Ramos (cell line): ENCODE results near the gene YTHDF1.

Source experiments
- in situ Hi-C: fragments of 300-500 bp; cut with MboI; formaldehyde crosslinking; loops from one replicate; pipeline ENCODE4 v1.14.3; 2022; ENCODE audit warnings: low sequenced_read_pairs; ENCODE audit not compliant: unreplicated experiment

Gene YTHDF1

DNA sequence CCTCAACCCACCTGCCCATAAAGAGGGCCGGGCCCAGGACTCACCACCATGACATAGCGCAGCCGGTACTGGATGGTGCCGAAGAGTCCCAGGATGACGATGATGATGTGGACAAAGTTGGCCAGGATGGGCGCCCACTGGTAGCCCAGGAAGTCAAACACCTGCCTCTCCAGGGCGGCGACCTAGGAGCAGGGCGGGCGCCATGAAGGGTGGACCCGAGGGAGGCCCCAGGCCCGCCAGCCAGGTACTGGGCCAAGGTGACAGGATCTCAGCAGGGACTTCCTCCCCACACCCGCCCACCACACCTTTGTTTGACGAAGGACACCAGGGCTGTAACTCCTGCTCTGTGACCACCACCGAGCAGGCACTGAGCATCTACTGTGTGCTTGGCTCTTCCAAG, 34.0 kb upstream of the YTHDF1 start:
- in situ Hi-C loops, result no loop called here

GRCh38 chr20:63248835-63249591, 33.1 kb upstream of the YTHDF1 start:
- in situ Hi-C loops, result no loop called here

DNA sequence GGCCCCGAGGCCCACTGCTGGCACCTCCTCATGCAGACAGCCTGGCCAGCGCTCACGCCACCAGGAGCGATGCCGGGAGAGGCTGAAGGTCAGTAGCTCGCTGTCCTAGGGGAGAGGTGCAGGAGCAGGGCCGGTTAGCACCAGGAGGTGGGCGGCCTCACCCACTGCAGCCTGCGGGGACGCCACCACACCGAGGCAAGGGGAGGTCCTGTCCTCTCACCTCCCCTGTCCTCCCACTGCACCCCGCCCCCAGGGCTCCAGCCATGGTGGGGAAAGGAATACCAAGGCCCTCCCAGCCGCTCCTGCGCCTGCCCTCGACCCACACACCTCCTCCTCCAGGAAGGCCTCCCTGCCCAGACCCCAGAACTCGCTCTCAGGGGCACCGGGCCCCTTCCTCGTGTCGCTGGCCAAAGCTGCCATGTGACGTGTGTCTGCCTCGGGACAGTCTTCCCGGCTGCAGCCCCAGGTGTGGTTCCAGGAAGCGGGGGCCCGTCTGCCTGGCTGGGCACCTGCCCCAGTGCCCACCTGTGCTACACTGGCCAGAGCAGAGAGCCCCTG, 31.8 kb upstream of the YTHDF1 start:
- in situ Hi-C loops, result no loop called here

- in situ Hi-C loops, result no loop called here
Measured at GRCh38 chr20:63246490-63247288, 30.8 kb upstream of the YTHDF1 start.

DNA sequence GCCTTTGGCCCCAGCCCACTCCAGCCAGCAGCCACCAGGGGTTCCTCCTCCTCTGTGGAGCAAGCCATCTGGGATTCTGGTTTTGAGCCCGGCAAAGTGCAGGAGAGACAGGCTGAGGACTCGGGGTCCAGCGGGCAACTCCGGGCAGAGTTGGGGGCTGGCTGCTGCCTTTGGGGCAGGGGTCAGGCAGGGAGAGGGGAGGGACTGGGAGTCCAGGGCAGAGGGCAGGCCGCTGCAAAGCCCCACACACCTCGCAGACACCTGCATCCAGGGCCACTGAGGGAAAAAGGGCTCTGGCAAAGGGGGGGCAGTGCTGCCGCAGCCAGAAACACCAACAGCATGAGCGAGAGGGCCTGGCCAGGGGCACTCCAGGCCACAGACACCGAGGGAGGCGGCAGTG, 28.5 kb upstream of the YTHDF1 start:
- in situ Hi-C loops, result no loop called here

GRCh38 chr20:63243604-63244247, 27.8 kb upstream of the YTHDF1 start:
- in situ Hi-C loops, result no loop called here

DNA sequence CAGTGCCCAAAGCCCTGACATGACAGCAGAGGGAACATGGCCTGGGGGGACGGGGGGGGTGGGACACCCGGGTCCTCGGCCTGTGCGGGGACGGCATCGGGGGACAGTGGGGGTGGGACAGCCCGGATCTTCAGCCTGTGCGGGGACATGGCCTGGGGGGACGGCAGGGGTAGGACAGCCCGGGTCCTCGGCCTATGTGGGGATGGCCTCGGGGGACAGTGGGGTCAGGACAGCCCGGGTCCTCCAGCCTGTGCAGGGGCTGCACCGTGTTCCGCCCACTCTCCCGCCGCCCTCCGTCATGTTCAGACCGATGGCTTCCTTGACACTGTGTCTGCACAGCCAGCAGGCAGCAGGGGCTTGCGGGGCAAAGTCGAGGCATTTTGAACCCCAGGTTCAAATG, 26.8 kb upstream of the YTHDF1 start:
- in situ Hi-C loops, result no loop called here

- in situ Hi-C loops, result no loop called here
Measured at GRCh38 chr20:63241272-63241671, 25.3 kb upstream of the YTHDF1 start.

DNA sequence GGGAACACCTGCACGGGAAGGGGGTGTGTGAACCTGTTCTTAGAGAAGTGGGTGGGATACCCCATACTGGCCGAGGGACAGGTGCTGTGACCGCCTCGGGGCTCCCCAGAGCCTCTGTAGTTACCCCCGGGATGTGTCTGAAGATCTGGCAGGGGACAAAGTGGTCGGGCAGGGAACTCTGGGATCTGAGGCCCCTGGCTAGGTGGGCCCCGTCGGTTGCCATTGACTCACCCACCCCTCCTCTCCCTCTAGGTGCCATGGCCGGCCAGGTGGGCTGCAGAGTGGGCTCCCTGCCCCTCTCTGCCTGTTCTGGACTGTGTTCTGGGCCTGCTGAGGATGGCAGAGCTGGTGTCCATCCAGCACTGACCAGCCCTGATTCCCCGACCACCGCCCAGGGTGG, 24.1 kb upstream of the YTHDF1 start:
- in situ Hi-C loops, result no loop called here

GRCh38 chr20:63239431-63239830, 23.5 kb upstream of the YTHDF1 start:
- in situ Hi-C loops, result no loop called here

GRCh38 chr20:63238514-63239125, 22.7 kb upstream of the YTHDF1 start:
- in situ Hi-C loops, result no loop called here

DNA sequence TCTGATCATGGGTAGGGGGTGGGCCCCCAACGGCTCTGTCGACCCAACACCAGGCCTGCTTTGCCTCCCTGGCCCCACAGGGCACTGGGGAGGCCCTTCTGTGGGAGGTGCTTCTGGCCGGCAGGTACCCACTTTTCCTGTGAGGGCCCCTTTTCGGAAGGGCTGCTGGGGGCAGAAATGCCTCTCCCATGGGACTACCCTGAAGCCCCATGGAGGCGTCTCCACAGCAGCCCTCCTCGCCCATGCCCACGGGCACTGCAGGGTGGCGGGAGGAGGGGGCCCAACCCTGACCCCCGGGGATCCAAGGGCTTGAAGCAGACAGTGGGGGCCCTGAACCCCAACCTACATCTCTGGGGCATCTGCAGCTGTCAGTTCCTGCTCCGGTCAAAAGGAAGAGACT, 22.1 kb upstream of the YTHDF1 start:
- in situ Hi-C loops, result no loop called here

DNA sequence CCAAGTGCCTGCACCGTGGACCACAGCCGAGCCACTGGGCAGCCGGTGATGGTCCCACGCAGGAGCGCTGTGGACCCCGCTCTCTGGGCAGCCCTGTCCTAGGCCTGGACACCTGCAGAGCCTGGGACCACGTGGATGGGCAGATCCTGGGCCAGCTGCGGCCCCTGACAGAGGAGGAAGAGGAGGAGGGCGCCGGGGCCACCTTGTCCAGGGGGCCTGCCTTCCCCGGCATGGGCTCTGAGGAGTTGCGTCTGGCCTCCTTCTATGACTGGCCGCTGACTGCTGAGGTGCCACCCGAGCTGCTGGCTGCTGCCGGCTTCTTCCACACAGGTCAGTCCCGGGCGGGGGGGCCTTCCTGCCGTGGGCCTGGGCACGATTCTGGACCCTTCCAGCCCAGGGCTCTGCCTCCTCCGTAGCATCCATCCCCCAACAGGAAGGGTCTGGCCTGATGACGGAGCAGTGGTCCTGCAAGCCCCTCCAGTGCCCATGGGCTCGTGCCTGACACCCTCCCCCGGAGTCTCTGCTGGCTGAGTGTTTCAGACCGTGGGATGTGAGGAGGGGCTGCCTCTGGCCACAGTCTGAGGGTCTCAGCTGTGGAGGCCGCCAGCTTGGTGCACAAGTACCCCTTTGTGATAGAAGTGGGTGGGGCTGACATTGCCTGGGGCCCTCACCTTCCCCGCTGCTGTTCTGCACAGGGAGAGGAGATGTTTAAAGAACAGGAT, 20.3 kb upstream of the YTHDF1 start:
- in situ Hi-C loops, result no loop called here

DNA sequence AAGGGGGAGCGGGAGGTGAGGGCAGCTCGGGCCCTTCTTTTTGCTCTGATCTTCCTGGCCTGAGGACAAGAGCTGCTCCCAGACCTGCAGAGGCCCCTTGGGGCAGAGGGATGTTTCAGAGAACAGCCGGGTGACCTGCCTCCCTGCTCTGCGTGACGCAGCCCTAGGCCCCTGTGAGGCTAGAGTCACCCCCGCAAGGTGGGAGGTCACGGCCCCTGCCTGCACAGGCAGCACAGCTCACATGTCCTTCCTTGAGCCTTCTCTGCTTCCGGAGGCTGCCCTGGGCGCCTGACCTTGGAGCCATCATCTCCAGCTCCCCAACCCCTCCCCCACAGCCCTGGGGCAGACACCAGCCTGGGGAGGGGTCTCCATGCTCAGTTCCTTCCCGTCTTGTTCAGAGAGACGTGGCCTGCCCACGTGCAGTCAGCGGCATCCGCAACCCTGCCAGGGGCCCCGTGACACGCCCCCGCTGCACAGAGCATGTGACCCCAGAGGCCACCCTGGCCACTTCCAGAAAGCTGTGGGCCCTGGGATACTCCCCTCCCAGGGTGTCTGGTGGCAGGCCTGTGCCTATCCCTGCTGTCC, 19.6 kb upstream of the YTHDF1 start, which contains the start of gene BIRC7:
Gene BIRC7 (plus strand): TSS at position 507 of the 585 bp plus-strand sequence. CDS start 192 bp downstream, outside the sequence.
- in situ Hi-C loops, result no loop called here

GRCh38 chr20:63234693-63235398, 18.9 kb upstream of the YTHDF1 start:
- in situ Hi-C loops, result no loop called here

GRCh38 chr20:63233924-63234323, 18.0 kb upstream of the YTHDF1 start:
- in situ Hi-C loops, result no loop called here

GRCh38 chr20:63233061-63233344, 17.1 kb upstream of the YTHDF1 start:
- in situ Hi-C loops, result no loop called here

DNA sequence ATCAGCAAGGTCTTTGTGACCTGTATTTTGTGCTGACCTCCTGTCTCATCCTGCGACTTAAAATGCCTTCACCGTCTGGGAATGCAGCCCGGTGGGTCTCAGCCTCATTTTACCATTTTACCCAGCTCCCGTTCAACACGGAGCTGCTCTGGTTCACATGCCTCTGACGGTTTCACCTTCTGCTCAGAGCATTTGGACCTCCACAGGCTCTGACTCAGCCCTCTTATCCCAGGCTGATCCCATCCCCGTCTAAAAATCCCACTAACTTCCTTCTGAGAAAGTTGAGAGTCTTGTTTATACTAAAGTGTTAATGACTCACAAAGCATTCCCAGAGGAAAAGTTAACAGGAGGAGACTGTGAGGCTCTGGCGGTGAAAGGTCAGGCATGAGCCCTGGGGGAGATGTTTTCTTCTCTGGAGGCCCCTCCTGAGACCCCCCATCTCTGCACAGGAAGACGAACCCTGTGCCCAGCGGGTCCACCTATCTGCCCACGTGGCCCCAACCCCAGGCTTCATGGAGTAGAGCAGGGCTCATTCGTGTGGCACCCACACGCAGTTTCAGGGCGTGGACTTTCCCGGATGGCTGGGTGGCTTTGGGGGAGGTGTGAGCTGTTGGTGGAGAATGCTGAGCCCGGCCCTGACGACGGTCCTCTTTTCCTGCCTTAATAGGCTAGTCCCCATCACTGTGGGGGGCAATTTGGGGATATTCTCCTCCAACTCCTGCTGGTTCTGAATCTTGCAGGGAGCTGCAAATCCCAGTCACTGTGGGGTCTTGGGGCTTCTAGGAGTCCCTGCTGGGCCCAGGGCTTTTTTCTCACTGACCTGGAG, 16.5 kb upstream of the YTHDF1 start:
- in situ Hi-C loops, result no loop called here
